Measurements from ENCODE around the gene SP110. TPM values are rescaled to one million over a fixed set of nuclear protein-coding genes. Genes with fewer than 3 reads are reported as not detected.

The SP110 gene
- total and polyA plus RNA-seq, 2 experiments from 2014 or later = 2.3 to 8.2 TPM

DNA sequence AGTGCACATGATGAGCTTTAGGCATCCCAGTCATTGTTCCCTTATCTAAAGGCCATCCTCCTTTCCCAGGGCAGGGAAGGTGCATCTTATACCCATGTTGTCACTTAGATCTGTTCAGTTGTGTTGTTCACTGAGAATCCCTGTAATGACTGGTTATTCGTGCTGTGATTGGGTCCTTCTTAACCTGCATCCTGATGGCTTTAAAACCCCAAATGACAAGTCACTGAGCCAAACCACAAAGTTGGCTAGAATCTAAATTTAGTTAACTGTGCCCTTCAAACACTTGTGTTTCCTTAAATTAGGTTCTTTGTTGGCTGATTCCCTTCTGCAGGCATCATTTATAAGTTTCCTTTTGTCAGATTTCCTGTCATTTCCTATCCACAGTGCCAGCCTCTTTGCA, 92.6 kb downstream of the SP110 start:
- H3K27ac ChIP-seq (ENCODE audit: low read depth) = no peak overlapping the region
- no peak overlapping the region for H3K4me2 ChIP-seq
- no peaks in the 10 kb centered on the region for H3K36me3 ChIP-seq (ENCODE audit: insufficient read depth)
- no peaks in the 10 kb centered on the region for H3F3A ChIP-seq (replicated peaks; ENCODE audit: low read depth)
- Mint-ChIP-seq H3K36me3 (ENCODE audit: low read depth) (no peaks in the 10 kb centered on the region), H3K9me3 (no peaks in the 10 kb centered on the region; the same call in 2 of the 3 replicates), H3K4me3 (no peak overlapping the region), H3K4me1 (no peaks in the 10 kb centered on the region), H3K27me3 (ENCODE audit: insufficient read depth, low read depth, poor library complexity) (peaks cover 2% of the 10 kb centered on the region), H3K27ac (no peak overlapping the region)
- H3K4me3 ChIP-seq = no peak overlapping the region
- H4K20me1 ChIP-seq (replicated peaks; ENCODE audit: insufficient read depth) = no peaks in the 10 kb centered on the region
- no peaks in the 10 kb centered on the region for H3K9me2 ChIP-seq (ENCODE audit: insufficient read depth)
- H3K79me2 ChIP-seq (replicated peaks; ENCODE audit: insufficient read depth) = no peaks in the 10 kb centered on the region
- no peak for TF ChIP-seq EZH2phosphoT487 (IDR thresholded peaks at IDR 0.05; ENCODE audit: unreplicated experiment)
- no peak for TF ChIP-seq POLR2AphosphoS5 (IDR thresholded peaks at IDR 0.05; ENCODE audit: low read depth)
- H2AFZ ChIP-seq = no peak overlapping the region
- DNase-seq (ENCODE audit: low spot score) (no peak), ATAC-seq (no peak)
- no peaks in the 10 kb centered on the region for H3K4me1 ChIP-seq (ENCODE audit: insufficient read depth)
- H3K27me3 ChIP-seq (ENCODE audit: insufficient read depth) = no peaks in the 10 kb centered on the region

DNA sequence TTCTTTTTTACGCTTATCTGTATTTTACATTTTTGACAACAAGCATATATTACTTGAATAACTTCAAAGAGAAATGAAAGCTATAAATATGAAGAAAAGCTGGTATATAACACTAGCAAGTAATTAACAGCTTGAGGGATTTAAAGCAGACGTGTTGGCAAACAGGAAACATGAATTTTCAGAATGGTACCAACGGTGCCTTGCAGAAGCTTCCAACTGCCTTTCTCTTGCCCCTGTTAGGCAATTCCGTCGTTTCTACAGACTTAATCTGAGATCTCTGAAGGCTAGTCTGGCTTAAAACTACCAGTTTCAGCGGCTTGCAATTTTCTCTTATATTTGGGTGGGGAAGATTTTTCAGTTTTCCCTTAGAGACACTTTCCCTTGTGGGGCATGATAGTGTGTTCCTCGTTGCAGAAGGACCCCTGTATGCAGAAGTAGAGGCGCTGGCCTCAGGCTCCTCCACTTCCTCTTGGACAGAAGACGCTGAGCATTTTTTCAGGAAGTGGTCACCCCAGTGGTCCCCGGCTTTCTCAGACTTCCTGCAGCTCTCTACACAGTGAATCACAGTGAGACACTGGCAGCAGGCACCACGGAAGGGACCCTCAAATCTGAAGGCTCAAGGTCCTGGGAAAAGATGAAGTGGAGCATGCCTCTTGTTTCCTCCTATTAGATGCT, 94.9 kb downstream of the SP110 start:
- Mint-ChIP-seq H3K9me3 (peaks cover 15% of the 10 kb centered on the region), H3K36me3 (ENCODE audit: low read depth) (peaks cover 4% of the 10 kb centered on the region; the same call in 1 of the 3 replicates), H3K4me3 (no peak overlapping the region), H3K27me3 (ENCODE audit: insufficient read depth, low read depth, poor library complexity) (peaks cover 2% of the 10 kb centered on the region), H3K27ac (no peak overlapping the region), H3K4me1 (no peaks in the 10 kb centered on the region)
- H2AFZ ChIP-seq = peak overlapping the region; percentile 32; the same call in 1 of the 2 replicates
- no peaks in the 10 kb centered on the region for H3K79me2 ChIP-seq (replicated peaks; ENCODE audit: insufficient read depth)
- no peaks in the 10 kb centered on the region for H3K27me3 ChIP-seq (ENCODE audit: insufficient read depth)
- no peaks in the 10 kb centered on the region for H3K9me2 ChIP-seq (ENCODE audit: insufficient read depth)
- ATAC-seq = no peak
- TF ChIP-seq CREB1 (CRISPR knock-in tag; IDR thresholded peaks at IDR 0.05; ENCODE audit: low read depth) (no peak), NANOG (IDR thresholded peaks at IDR 0.05; ENCODE audit: borderline replicate concordance) (no peak), POLR2AphosphoS5 (IDR thresholded peaks at IDR 0.05; ENCODE audit: low read depth) (no peak)
- TF ChIP-seq, protein P1, sequence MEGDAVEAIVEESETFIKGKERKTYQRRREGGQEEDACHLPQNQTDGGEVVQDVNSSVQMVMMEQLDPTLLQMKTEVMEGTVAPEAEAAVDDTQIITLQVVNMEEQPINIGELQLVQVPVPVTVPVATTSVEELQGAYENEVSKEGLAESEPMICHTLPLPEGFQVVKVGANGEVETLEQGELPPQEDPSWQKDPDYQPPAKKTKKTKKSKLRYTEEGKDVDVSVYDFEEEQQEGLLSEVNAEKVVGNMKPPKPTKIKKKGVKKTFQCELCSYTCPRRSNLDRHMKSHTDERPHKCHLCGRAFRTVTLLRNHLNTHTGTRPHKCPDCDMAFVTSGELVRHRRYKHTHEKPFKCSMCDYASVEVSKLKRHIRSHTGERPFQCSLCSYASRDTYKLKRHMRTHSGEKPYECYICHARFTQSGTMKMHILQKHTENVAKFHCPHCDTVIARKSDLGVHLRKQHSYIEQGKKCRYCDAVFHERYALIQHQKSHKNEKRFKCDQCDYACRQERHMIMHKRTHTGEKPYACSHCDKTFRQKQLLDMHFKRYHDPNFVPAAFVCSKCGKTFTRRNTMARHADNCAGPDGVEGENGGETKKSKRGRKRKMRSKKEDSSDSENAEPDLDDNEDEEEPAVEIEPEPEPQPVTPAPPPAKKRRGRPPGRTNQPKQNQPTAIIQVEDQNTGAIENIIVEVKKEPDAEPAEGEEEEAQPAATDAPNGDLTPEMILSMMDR (conservative IDR thresholded peaks at IDR 0.05; ENCODE audit: low read depth in 2 of 2) = no peak
- TF ChIP-seq, protein P2, sequence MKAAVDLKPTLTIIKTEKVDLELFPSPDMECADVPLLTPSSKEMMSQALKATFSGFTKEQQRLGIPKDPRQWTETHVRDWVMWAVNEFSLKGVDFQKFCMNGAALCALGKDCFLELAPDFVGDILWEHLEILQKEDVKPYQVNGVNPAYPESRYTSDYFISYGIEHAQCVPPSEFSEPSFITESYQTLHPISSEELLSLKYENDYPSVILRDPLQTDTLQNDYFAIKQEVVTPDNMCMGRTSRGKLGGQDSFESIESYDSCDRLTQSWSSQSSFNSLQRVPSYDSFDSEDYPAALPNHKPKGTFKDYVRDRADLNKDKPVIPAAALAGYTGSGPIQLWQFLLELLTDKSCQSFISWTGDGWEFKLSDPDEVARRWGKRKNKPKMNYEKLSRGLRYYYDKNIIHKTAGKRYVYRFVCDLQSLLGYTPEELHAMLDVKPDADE (IDR thresholded peaks at IDR 0.05) = no peak
- H3K4me2 ChIP-seq = no peak overlapping the region
- H3K4me1 ChIP-seq (ENCODE audit: insufficient read depth) = no peaks in the 10 kb centered on the region
- no peaks in the 10 kb centered on the region for H3K36me3 ChIP-seq (ENCODE audit: insufficient read depth)
- H4K20me1 ChIP-seq (replicated peaks; ENCODE audit: insufficient read depth) = no peaks in the 10 kb centered on the region
- DNase-seq (ENCODE audit: low spot score) = no peak
- no peaks in the 10 kb centered on the region for H3F3A ChIP-seq (replicated peaks; ENCODE audit: low read depth)
- no peak overlapping the region for H3K27ac ChIP-seq (ENCODE audit: low read depth)
- H3K4me3 ChIP-seq = no peak overlapping the region

DNA sequence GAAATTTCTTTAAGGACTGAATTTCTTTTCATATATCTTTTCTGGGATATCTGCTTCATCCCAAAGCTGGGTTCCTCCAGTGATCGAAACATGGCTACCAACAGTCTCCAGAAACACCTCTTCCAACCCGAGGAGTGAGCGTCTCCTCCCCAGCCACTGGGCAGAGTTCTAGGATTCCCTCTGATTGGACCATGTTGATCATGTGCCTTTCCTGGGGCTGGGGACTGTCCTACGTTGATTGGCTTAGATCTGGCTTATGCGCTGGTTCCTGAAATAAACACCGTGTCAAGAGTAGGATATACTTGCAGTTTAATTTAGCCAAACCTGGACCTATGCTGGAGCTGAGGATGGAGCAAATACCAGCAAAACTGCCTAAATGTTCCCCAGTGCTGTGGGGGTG, 95.5 kb downstream of the SP110 start:
- H3K27ac ChIP-seq (ENCODE audit: low read depth) = no peak overlapping the region
- H3K4me3 ChIP-seq = no peak overlapping the region
- peak overlapping the region; percentile 72 for H2AFZ ChIP-seq
- no peaks in the 10 kb centered on the region for H4K20me1 ChIP-seq (replicated peaks; ENCODE audit: insufficient read depth)
- H3K9me2 ChIP-seq (ENCODE audit: insufficient read depth) = no peaks in the 10 kb centered on the region
- Mint-ChIP-seq H3K36me3 (ENCODE audit: low read depth) (peaks cover 4% of the 10 kb centered on the region; the same call in 1 of the 3 replicates), H3K4me1 (no peaks in the 10 kb centered on the region), H3K4me3 (no peak overlapping the region), H3K27me3 (ENCODE audit: insufficient read depth, low read depth, poor library complexity) (peaks cover 2% of the 10 kb centered on the region), H3K27ac (no peak overlapping the region), H3K9me3 (peaks cover 17% of the 10 kb centered on the region; the same call in 2 of the 3 replicates)
- H3K79me2 ChIP-seq (replicated peaks; ENCODE audit: insufficient read depth) = no peaks in the 10 kb centered on the region
- H3K4me2 ChIP-seq = no peak overlapping the region
- ATAC-seq = no peak
- no peaks in the 10 kb centered on the region for H3F3A ChIP-seq (replicated peaks; ENCODE audit: low read depth)
- DNase-seq (ENCODE audit: low spot score) = no peak
- H3K27me3 ChIP-seq (ENCODE audit: insufficient read depth) = no peaks in the 10 kb centered on the region
- H3K36me3 ChIP-seq (ENCODE audit: insufficient read depth) = no peaks in the 10 kb centered on the region
- no peaks in the 10 kb centered on the region for H3K4me1 ChIP-seq (ENCODE audit: insufficient read depth)
- TF ChIP-seq EZH2 (IDR thresholded peaks at IDR 0.05; ENCODE audit: low read depth, unreplicated experiment) (no peak), STAT1 (IDR thresholded peaks at IDR 0.05; ENCODE audit: unreplicated experiment) (no peak), ZNF114 (CRISPR knock-in tag; IDR thresholded peaks at IDR 0.05) (no peak), NANOG (IDR thresholded peaks at IDR 0.05; ENCODE audit: borderline replicate concordance) (no peak), POLR2AphosphoS5 (IDR thresholded peaks at IDR 0.05; ENCODE audit: low read depth) (no peak)

All from GM23338 (cell line).